Stomach (tissue), 9 donors: Measurements from ENCODE around the gene VILL. TPM values are rescaled to one million over a fixed set of nuclear protein-coding genes. Genes with fewer than 3 reads are reported as not detected.
"Not testable (repeated sequence)": the region's sequence is repeated elsewhere in the genome, so short reads cannot be mapped to it uniquely, and the experiment has no call there.

Source experiments
- DNase-seq, 2 donors: peaks; one replicate each; pipeline versions ENCODE4 v3.0.0 to v3.0.0-alpha.2; 2013 to 2019
- H3K27ac ChIP-seq, 5 donors: fragments of 200-600 bp in 4 of 5; sonication (generic) in 4 of 5; one replicate each; pipeline ENCODE4 v1.5.1; 2013 to 2019; ENCODE audit warnings: mild to moderate bottlenecking in 1 of 5, moderate library complexity in 1 of 5
- H3K27me3 ChIP-seq, 3 donors: fragments of 200-600 bp; sonication (generic); one replicate each; pipeline ENCODE4 v1.5.1; 2017 to 2019; ENCODE audit warnings: mixed run types in 1 of 3
- H3K36me3 ChIP-seq, 4 donors: fragments of 200-600 bp; sonication (generic); 1 replicate in 3 of 4; 2 replicates in 1 of 4; pipeline ENCODE4 v1.5.1; 2016 to 2019
- H3K4me1 ChIP-seq, 4 donors: fragments of 200-600 bp; sonication (generic); one replicate each; pipeline ENCODE4 v1.5.1; 2016 to 2019
- H3K4me3 ChIP-seq, 4 donors: fragments of 200-600 bp; sonication (generic) in 3 of 4; one replicate each; pipeline ENCODE4 v1.5.1; 2016 to 2019; ENCODE audit warnings: mild to moderate bottlenecking in 1 of 4
- H3K9me3 ChIP-seq, 4 donors: fragments of 200-600 bp; sonication (generic); one replicate each; pipeline ENCODE4 v1.5.1; 2016 to 2019
- EP300 ChIP-seq: sonication (generic); formaldehyde crosslinking; IDR thresholded peaks from one replicate; pipeline ENCODE4 v1.6.1; 2017; ENCODE audit warnings: antibody characterized with exemption
- POLR2A ChIP-seq, 4 donors: fragments of 450-650 bp; IDR thresholded peaks; one replicate each; pipeline ENCODE4 v1.6.1; 2016; ENCODE audit warnings: antibody characterized with exemption in 4 of 4, control low read depth in 2 of 4, mild to moderate bottlenecking in 1 of 4, moderate library complexity in 1 of 4
- POLR2AphosphoS5 ChIP-seq, 3 donors: sonication (generic); formaldehyde crosslinking; IDR thresholded peaks; one replicate each; pipeline ENCODE4 v1.6.1; 2016; ENCODE audit warnings: antibody characterized with exemption in 3 of 3
- WGBS, 5 donors: extraction: QIAGEN DNeasy Blood & Tissue Kit in 3 of 5; methylation state at CpG; one replicate each; pipeline versions ENCODE4 v1.1.5 to v1.1.7; 2013 to 2018; 5-methylcytosine and 5-hydroxymethylcytosine counted together
- intact Hi-C: fragments of 100-400 bp; cut with DNase I; formaldehyde crosslinking; loops from one replicate; pipeline ENCODE4 v1.15.1; 2023; ENCODE audit warnings: low total_unique reads
- polyA plus RNA-seq, 3 donors: library from polyadenylated mRNA; stranded (reverse); fragments of 200-250 nt; gene quantifications; one replicate each; pipeline ENCODE4 v1.2.3, GENCODE V29; 2013
- total RNA-seq, 5 donors: library from RNA; depleted of rRNA; stranded (reverse); fragments of >200 nt; gene quantifications; one replicate each; pipeline versions ENCODE4 v1.1.0 to v1.2.3, GENCODE V29; 2014 to 2016
- TF ChIP-seq, protein P1 (sequence below), 7 experiments: fragments of 450-650 bp in 4 of 7; fragments of 200-600 bp in 3 of 7; sonication (generic) in 3 of 7; IDR thresholded peaks; one replicate each; pipeline ENCODE4 v1.5.1; 2016 to 2019; ENCODE audit warnings: antibody characterized with exemption in 7 of 7, control low read depth in 2 of 7, mild to moderate bottlenecking in 1 of 7
- donor health status: healthy with polysubstance abuse.
- donor health status: Bipolar disorder and iron deficiency.
- donor health status: healthy.

The VILL gene
- total and polyA plus RNA-seq, 8 donors = 24.1 to 202 (median 84.2) TPM

DNA sequence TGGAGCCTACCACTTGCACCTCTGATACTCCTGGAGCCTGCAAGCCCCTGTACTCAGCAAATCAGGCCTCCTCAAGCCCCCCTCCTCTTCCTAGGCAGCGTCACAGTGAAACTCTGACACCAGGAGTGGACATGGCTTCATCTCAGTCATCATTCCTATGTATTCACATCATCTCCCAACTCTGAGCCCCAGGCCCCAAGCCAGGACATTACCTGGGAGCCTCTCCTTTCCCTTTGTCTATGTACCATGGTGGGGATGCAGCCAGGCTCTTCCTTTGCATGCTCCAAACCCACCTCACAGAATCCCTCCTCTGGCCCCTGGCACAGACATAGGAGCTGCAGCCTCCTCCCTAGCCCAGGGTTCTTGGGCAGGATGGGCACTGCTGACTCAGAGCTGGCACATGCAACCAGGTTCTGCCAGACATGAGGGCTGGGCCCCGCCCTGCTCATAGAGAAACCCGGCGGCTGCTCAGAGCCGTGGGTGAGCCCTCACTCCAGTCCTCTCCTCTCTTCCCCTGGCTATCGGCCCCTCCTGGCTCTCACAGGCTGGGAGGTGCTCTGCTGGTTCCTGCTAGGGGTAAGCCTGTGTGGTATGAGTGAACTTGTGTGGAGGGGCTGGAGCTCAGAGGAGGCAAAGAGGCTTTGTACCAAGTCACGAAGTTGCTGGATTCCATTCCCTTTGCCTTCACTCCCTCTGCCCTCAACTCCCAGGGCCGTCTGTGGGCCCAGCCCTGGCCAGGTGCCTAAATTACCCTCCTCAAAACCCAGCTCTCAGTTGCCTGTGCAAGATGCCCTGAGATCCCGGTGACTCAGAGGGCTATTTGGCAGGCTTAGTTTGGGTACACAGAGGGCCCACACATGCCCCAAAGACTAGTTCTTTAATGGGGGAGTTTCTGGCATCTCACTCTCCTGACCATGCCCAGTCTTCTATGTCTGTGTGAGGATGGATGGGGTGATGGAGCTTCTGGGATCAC lies 40.7 kb downstream of the VILL start:
- peaks cover 0 to 23% (median 0%) of the 10 kb centered on the region in 3 donors for H3K27me3 ChIP-seq
- H3K4me1 ChIP-seq = peaks cover 20 to 44% (median 32%) of the 10 kb centered on the region in 4 donors
- H3K36me3 ChIP-seq = no peaks in the 10 kb centered on the region
- intact Hi-C loops = loop anchor here (10.0 kb wide), 1 partner anchor 113 kb away; no protein-coding TSS in a partner anchor
- H3K27ac ChIP-seq = peak overlapping the region in 3 of 5 donors; percentile 68 to 91 (median 80)
- H3K9me3 ChIP-seq = no peaks in the 10 kb centered on the region
- TF ChIP-seq, protein P1, sequence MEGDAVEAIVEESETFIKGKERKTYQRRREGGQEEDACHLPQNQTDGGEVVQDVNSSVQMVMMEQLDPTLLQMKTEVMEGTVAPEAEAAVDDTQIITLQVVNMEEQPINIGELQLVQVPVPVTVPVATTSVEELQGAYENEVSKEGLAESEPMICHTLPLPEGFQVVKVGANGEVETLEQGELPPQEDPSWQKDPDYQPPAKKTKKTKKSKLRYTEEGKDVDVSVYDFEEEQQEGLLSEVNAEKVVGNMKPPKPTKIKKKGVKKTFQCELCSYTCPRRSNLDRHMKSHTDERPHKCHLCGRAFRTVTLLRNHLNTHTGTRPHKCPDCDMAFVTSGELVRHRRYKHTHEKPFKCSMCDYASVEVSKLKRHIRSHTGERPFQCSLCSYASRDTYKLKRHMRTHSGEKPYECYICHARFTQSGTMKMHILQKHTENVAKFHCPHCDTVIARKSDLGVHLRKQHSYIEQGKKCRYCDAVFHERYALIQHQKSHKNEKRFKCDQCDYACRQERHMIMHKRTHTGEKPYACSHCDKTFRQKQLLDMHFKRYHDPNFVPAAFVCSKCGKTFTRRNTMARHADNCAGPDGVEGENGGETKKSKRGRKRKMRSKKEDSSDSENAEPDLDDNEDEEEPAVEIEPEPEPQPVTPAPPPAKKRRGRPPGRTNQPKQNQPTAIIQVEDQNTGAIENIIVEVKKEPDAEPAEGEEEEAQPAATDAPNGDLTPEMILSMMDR (IDR thresholded peaks at IDR 0.05) = no peak
- TF ChIP-seq POLR2AphosphoS5 (IDR thresholded peaks at IDR 0.05) (peak in 1 of 3 donors; percentile 10), POLR2A (IDR thresholded peaks at IDR 0.05) (no peak)
- peak; percentile 71 to 73 for DNase-seq
- no peak overlapping the region for H3K4me3 ChIP-seq
- WGBS, 5 donors = 26 to 41% (median 33%) methylated on average over 6 to 9 of the region's 9 CpGs

DNA sequence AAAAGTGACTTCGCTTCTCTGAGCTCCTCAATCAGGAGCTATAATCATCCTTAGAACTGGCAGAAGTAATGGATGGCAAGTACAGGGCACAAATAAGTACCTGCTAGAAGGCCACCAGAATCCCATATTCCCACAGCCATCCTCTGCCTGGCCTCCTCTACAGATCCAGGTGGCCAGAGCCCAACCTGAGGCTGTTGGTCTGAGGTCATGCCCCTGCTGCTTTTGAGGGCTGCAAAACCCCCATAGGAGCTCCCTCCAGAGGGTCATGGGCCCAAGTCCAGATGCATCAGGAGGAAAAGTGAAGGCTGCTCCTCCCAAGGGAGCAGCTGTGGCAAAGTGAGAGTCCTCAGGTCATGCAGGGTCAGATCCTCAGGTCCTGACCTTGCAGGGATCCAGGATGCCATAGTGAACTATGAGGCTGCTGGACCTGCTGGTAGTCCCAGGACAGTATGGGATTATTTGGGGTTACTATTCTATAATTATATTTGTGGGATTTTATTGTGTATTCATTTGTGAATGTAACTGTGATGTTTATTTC lies 41.8 kb downstream of the VILL start:
- intact Hi-C loops = loop anchor here (10.0 kb wide), 1 partner anchor 112 kb away; no protein-coding TSS in a partner anchor

DNA sequence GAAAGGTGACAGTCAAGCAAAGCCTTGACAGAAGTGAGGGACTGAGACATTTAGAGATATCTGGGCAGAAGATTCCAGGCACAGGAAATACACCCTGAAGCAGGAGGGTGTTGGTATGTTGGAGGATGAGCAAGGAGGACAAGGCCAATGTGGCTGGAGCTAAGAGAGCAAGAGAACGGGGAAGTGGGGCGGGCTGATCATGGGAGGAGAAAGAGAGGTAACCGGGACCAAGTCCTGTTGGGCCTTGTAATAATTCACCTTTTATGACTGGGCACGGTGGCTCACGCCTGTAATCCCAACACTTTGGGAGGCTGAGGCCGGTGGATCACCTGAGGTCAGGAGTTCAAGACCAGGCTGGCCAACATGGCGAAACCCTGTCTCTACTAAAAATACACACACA lies 43.0 kb downstream of the VILL start:
- Histone ChIP-seq H3K4me1 (peaks cover 20 to 36% (median 28%) of the 10 kb centered on the region in 4 donors), H3K27me3 (peaks cover 0 to 22% (median 0%) of the 10 kb centered on the region in 3 donors)
- not testable (repeated sequence) for H3K9me3 ChIP-seq, H3K27ac ChIP-seq, H3K4me3 ChIP-seq, H3K36me3 ChIP-seq, DNase-seq
- WGBS, 5 donors = 89 to 97% (median 91%) methylated on average over 7 of the region's 7 CpGs
- intact Hi-C loops = loop anchor here (10.0 kb wide), 1 partner anchor 111 kb away; no protein-coding TSS in a partner anchor

More for the DNA sequence above, 41.8 kb downstream of the VILL start:
- WGBS, 5 donors = 85 to 100% (median 100%) methylated on average over 1 of the region's 1 CpG
- H3K4me1 ChIP-seq = peaks cover 20 to 42% (median 32%) of the 10 kb centered on the region in 4 donors
- H3K4me3 ChIP-seq = no peak overlapping the region
- peaks cover 0 to 23% (median 0%) of the 10 kb centered on the region in 3 donors for H3K27me3 ChIP-seq
- DNase-seq = no peak
- TF ChIP-seq EP300 (no peak), POLR2A (IDR thresholded peaks at IDR 0.05) (no peak), POLR2AphosphoS5 (IDR thresholded peaks at IDR 0.05) (no peak)
- TF ChIP-seq, protein P1 (IDR thresholded peaks at IDR 0.05) = no peak
- no peak overlapping the region for H3K27ac ChIP-seq
- H3K36me3 ChIP-seq = no peaks in the 10 kb centered on the region
- H3K9me3 ChIP-seq = no peaks in the 10 kb centered on the region

DNA sequence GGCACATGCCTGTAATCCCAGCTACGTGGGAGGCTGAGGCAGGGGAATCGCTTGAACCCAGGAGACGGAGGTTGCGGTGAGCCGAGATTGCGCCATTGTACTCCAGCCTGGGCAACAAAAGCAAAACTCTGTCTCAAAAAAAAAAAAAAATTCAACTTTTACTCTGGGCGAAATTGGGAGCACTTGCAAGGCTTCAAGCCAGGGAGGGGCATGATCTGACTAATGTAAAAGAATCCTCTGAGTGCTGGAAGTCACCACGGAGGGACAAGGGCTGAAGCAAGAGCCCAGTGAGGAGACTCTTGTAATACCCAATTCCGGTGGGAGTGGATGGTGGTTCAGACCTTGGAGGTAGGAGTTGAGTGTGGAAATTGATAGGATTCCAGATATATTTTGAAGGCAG lies 43.7 kb downstream of the VILL start:
- Histone ChIP-seq H3K4me1 (peaks cover 24 to 36% (median 27%) of the 10 kb centered on the region in 4 donors), H3K27me3 (peaks cover 0 to 14% (median 0%) of the 10 kb centered on the region in 3 donors)
- H3K9me3 ChIP-seq, DNase-seq, H3K4me3 ChIP-seq, H3K27ac ChIP-seq, H3K36me3 ChIP-seq: not testable (repeated sequence)
- intact Hi-C loops = loop anchor here (10.0 kb wide), 1 partner anchor 110 kb away; no protein-coding TSS in a partner anchor
- 86 to 92% (median 91%) methylated on average over 9 of the region's 9 CpGs for WGBS, 5 donors

DNA sequence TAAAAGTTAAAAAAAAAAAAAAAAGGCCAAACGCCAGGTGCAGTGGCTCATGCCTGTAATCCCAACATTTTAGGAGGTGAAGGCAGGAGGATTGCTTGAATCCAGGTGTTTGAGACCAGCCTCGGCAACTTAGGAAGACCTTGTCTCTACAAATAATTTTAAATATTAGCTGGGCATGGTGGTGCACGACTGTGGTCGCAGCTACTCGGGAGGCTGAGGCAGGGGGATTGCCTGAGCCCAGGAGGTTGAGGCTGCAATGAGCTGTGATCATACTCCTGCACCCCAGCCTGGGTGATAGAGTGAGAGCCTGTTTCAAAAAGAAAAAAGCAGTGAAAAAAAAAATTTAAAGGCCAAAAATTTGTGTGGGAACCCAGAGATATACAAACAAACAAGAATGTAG lies 45.7 kb downstream of the VILL start:
- intact Hi-C loops = loop anchor here (10.0 kb wide), 1 partner anchor 109 kb away; no protein-coding TSS in a partner anchor
- Histone ChIP-seq H3K4me3 (no peak overlapping the region), H3K36me3 (no peaks in the 10 kb centered on the region), H3K27ac (no peak overlapping the region), H3K27me3 (no peaks in the 10 kb centered on the region), H3K9me3 (no peaks in the 10 kb centered on the region), H3K4me1 (peaks cover 9 to 27% (median 18%) of the 10 kb centered on the region in 4 donors)
- WGBS, 5 donors = 88 to 97% (median 94%) methylated on average over 5 of the region's 5 CpGs
- TF ChIP-seq, protein P1 (IDR thresholded peaks at IDR 0.05) = no peak
- TF ChIP-seq EP300 (no peak), POLR2AphosphoS5 (IDR thresholded peaks at IDR 0.05) (no peak), POLR2A (IDR thresholded peaks at IDR 0.05) (no peak)
- no peak for DNase-seq
